K562 (cell line): ENCODE results near the gene SH3RF1. TPM values are rescaled to one million over a fixed set of nuclear protein-coding genes. Genes with fewer than 3 reads are reported as not detected.

Experiments
- ATAC-seq: fragments of 200-7000 bp; cut with Tn5 transposase; 3 replicates; pipeline ENCODE4 v1.9.1; 2020; ENCODE audit warnings: moderate library complexity
- BruUV-seq: library from RNA; stranded (reverse); fragments of 400-500 nt; replicated peaks from 2 replicates; lab custom pipeline; 2021; lab: Mats Ljungman, UMichigan
- CTCF ChIA-PET: fragments of 300-600 bp; formaldehyde crosslinking; extraction: SDS; loops from one replicate; lab custom pipeline; 2021; ENCODE audit warnings: low intra/inter-chr PET ratio; lab: Yijun Ruan, JAX
- POLR2A ChIA-PET: fragments of 300-600, 350-650 bp; sonication (Branson Sonifier 250); formaldehyde crosslinking; extraction: SDS; loops from one replicate; lab custom pipeline; 2021; ENCODE audit warnings: antibody characterized with exemption, inconsistent platforms; lab: Yijun Ruan, JAX
- DNase-seq, 4 experiments: peaks; one replicate each; pipeline versions ENCODE4 v3.0.0 to v3.0.0-alpha.2; 2011 to 2018; ENCODE audit warnings: low spot score in 3 of 4, mixed read lengths in 3 of 4; ENCODE audit errors: extremely low read depth in 1 of 4
- FAIRE-seq: peaks from 2 replicates; lab custom pipeline; 2011; peaks lifted over from hg19 to GRCh38; lab: Jason Lieb, UNC
- H2AFZ ChIP-seq: 2 replicates; pipeline ENCODE4 v1.6.0; 2011; ENCODE audit warnings: low read depth, low read length, control low read depth, inconsistent platforms
- H3K27ac ChIP-seq: fragments of 200-600 bp; 3 replicates; pipeline ENCODE4 v1.8.0; 2011; ENCODE audit warnings: low read depth, mild to moderate bottlenecking, control low read depth, inconsistent platforms, low read length, moderate library complexity, mixed read lengths; ENCODE audit errors: extremely low read depth
- H3K27me3 ChIP-seq, 2 experiments: fragments of 300-600 bp in 1 of 2; 2 replicates in 1 of 2; 3 replicates in 1 of 2; pipeline versions ENCODE4 v1.6.0 to v1.8.0; 2011; ENCODE audit warnings: inconsistent platforms in 2 of 2, low read length in 2 of 2, mild to moderate bottlenecking in 1 of 2, mixed read lengths in 1 of 2, moderate library complexity in 1 of 2; ENCODE audit not compliant: control insufficient read depth in 2 of 2, insufficient read depth in 2 of 2
- H3K36me3 ChIP-seq: fragments of 300-600 bp; 3 replicates; pipeline ENCODE4 v1.8.0; 2011; ENCODE audit warnings: mild to moderate bottlenecking, low read length, inconsistent platforms; ENCODE audit not compliant: control insufficient read depth, insufficient read depth
- H3K4me1 ChIP-seq, 2 experiments: fragments of 200-600 bp in 1 of 2; replicated peaks in 1 of 2; 2 replicates in 1 of 2; 3 replicates in 1 of 2; pipeline versions ENCODE4 v1.5.1 to v1.8.0; 2011; ENCODE audit warnings: inconsistent platforms in 2 of 2, low read length in 2 of 2, mild to moderate bottlenecking in 1 of 2, mixed read lengths in 1 of 2, moderate library complexity in 1 of 2; ENCODE audit not compliant: control insufficient read depth in 2 of 2, insufficient read depth in 2 of 2
- H3K4me2 ChIP-seq: 2 replicates; pipeline ENCODE4 v1.6.1; 2011; ENCODE audit warnings: low read length, control low read depth, inconsistent platforms, mixed read lengths; ENCODE audit not compliant: insufficient read depth
- H3K4me3 ChIP-seq: fragments of 200-600 bp; sonication (generic), shearing (Covaris generic); 2 replicates; pipeline ENCODE4 v1.5.1; 2016; ENCODE audit warnings: control low read depth, inconsistent platforms
- H3K79me2 ChIP-seq: fragments of 200-600 bp; 3 replicates; pipeline ENCODE4 v1.8.0; 2011; ENCODE audit warnings: low read length, inconsistent platforms; ENCODE audit not compliant: control insufficient read depth, insufficient read depth
- H3K9ac ChIP-seq, 2 experiments: 2 replicates each; pipeline versions ENCODE4 v1.6.0 to v1.6.1; 2011; ENCODE audit warnings: low read depth in 2 of 2, low read length in 2 of 2, control low read depth in 1 of 2, inconsistent platforms in 1 of 2, mild to moderate bottlenecking in 1 of 2, mixed read lengths in 1 of 2; ENCODE audit not compliant: insufficient read depth in 1 of 2
- H3K9me1 ChIP-seq: one replicate; pipeline ENCODE4 v1.6.0; 2011; ENCODE audit warnings: inconsistent platforms, mild to moderate bottlenecking, low read length, moderate library complexity; ENCODE audit not compliant: control insufficient read depth, insufficient read depth
- H3K9me3 ChIP-seq: replicated peaks from 2 replicates; pipeline ENCODE4 v1.5.1; 2011; ENCODE audit warnings: low read depth, low read length, inconsistent platforms; ENCODE audit not compliant: control insufficient read depth, insufficient read depth
- H4K20me1 ChIP-seq: replicated peaks from 2 replicates; pipeline ENCODE4 v1.6.1; 2011; ENCODE audit warnings: low read length, inconsistent platforms, mixed read lengths; ENCODE audit not compliant: control insufficient read depth, insufficient read depth
- HNRNPLL ChIP-seq: fragments of 200-400 bp; formaldehyde crosslinking; IDR thresholded peaks from 2 replicates; pipeline ENCODE4 v1.6.1; 2017; ENCODE audit warnings: low read length, low read depth, mild to moderate bottlenecking; ENCODE audit not compliant: poor library complexity, severe bottlenecking
- NKRF ChIP-seq: fragments of 450-650 bp; IDR thresholded peaks from 2 replicates; pipeline ENCODE4 v1.6.1; 2016; ENCODE audit warnings: borderline replicate concordance
- NR2C1 ChIP-seq, 2 experiments: fragments of 450-650 bp; IDR thresholded peaks; 2 replicates each; pipeline ENCODE4 v1.6.1; 2017; ENCODE audit warnings: mild to moderate bottlenecking in 2 of 2, antibody characterized with exemption in 1 of 2, inconsistent platforms in 1 of 2, missing compliant biosample characterization in 1 of 2, missing genetic modification characterization in 1 of 2
- NUFIP1 ChIP-seq: fragments of 450-650 bp; IDR thresholded peaks from 2 replicates; pipeline ENCODE4 v1.6.1; 2018; ENCODE audit not compliant: partially characterized antibody
- XRCC3 ChIP-seq: fragments of 450-650 bp; IDR thresholded peaks from 2 replicates; pipeline ENCODE4 v1.6.1; 2017; ENCODE audit warnings: mild to moderate bottlenecking, moderate library complexity
- ZBTB9 ChIP-seq: fragments of 450-650 bp; formaldehyde crosslinking; IDR thresholded peaks from 2 replicates; pipeline ENCODE4 v1.4.0; 2020; ENCODE audit warnings: mild to moderate bottlenecking, moderate library complexity
- ZKSCAN3 ChIP-seq: fragments of 250-450 bp; sonication (Bioruptor Pico); IDR thresholded peaks from 2 replicates; pipeline ENCODE4 v1.4.0; 2020
- ZNF146 ChIP-seq: IDR thresholded peaks from one replicate; pipeline ENCODE4 v1.6.1; 2018; ENCODE audit warnings: missing compliant biosample characterization; ENCODE audit not compliant: unreplicated experiment
- WGBS: fragments of 100-300 bp; shearing (Covaris generic); methylation state at CpG from one replicate; pipeline ENCODE4 v1.1.6; 2016; ENCODE audit warnings: low coverage, mixed read lengths; ENCODE audit not compliant: insufficient coverage; ENCODE audit errors: missing lambda C conversion rate; 5-methylcytosine and 5-hydroxymethylcytosine counted together
- in situ Hi-C: fragments of 300-500 bp; cut with MboI; formaldehyde crosslinking; loops from 4 replicates; pipeline ENCODE4 v1.15.0; 2018; ENCODE audit warnings: inconsistent platforms, mixed read lengths
- intact Hi-C: fragments of 100-400 bp; cut with micrococcal nuclease; formaldehyde crosslinking; loops from 2 replicates; pipeline ENCODE4 v1.14.2; 2022
- polyA plus RNA-seq, 8 experiments: library from polyadenylated mRNA; depleted of rRNA in 4 of 8; stranded (reverse) in 5 of 8; unstranded in 3 of 8; fragments of >200 nt; fragmentation: Nextera tagmentation in 2 of 8; fragmentation: Illumina TruSeq in 1 of 8; extraction: Ambion mirVana in 2 of 8; extraction: Trizol in 1 of 8; gene quantifications; 2 replicates each; pipeline versions ENCODE4 v1.2.1 to v1.2.3, GENCODE V29; 2011 to 2014; ENCODE audit warnings: inconsistent platforms in 1 of 8, missing spikeins in 1 of 8
- total RNA-seq, 7 experiments: library from RNA; depleted of rRNA in 6 of 7; stranded (reverse); fragments of >200 nt in 6 of 7; fragmentation: Illumina TruSeq in 2 of 7; extraction: Trizol in 2 of 7; gene quantifications; 2 replicates each; pipeline versions ENCODE4 v1.2.1 to v1.2.3, GENCODE V29; 2011 to 2021; ENCODE audit warnings: low replicate concordance in 1 of 7
- TF ChIP-seq, protein P1 (sequence below): sonication (generic); formaldehyde crosslinking; IDR thresholded peaks from 2 replicates; pipeline ENCODE4 v1.5.0; 2020; ENCODE audit warnings: missing genetic modification reagents

SH3RF1 gene
- total and polyA plus RNA-seq, 9 of the 15 experiments (the other 6 are each of a cell fraction or from before 2014, with no cell fraction given) = 0.04 to 0.16 (median 0.11) TPM; not detected in 6

GRCh38 chr4:169201222-169202144 is 69.3 kb downstream of the SH3RF1 start (continued):
- no peak for TF ChIP-seq NKRF

DNA sequence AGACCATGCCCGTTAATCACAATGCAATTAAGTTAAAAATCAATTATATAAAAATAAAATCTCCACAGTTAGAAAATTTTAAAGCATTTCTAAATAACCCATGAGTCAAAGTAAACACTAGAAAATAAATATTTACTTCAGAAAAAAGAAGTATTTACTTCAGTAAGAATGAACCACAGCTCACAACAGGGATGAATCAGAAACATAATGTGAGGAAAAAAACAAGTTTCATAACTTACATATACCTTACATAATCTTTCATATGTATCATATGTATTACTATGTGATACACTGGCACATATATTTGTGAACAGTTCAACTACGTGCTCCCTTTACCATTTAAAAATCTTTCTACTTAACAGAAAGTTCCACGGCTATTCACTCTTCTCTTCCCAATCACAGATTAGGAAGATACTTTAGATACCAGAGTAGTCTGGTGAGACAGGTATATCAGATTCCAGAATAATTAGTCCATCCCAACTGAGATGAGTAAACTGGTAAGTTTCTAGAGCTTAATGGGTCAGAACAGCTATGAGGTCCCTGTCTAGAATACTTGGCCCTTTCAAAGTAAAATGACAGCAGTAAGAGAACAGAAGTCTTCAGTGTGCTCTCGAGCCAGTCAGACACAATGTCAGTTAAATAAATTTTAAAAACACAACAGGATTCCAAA is 70.3 kb downstream of the SH3RF1 start:
- in situ Hi-C loops = no loop called here
- H3K27me3 ChIP-seq = no peaks in the 10 kb centered on the region
- TF ChIP-seq ZKSCAN3 (CRISPR knock-in tag) = no peak
- TF ChIP-seq NUFIP1 = no peak
- no peak for TF ChIP-seq XRCC3
- TF ChIP-seq ZNF146 (CRISPR knock-in tag) = no peak
- no peak for TF ChIP-seq ZBTB9 (CRISPR knock-in tag)
- no peak for TF ChIP-seq NR2C1 (IDR thresholded peaks at IDR 0.05)
- no peak for TF ChIP-seq NR2C1 (tag; IDR thresholded peaks at IDR 0.05)
- TF ChIP-seq HNRNPLL = no peak
- TF ChIP-seq, protein P1, sequence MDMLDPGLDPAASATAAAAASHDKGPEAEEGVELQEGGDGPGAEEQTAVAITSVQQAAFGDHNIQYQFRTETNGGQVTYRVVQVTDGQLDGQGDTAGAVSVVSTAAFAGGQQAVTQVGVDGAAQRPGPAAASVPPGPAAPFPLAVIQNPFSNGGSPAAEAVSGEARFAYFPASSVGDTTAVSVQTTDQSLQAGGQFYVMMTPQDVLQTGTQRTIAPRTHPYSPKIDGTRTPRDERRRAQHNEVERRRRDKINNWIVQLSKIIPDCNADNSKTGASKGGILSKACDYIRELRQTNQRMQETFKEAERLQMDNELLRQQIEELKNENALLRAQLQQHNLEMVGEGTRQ (CRISPR knock-in tag) = no peak
- no peaks in the 10 kb centered on the region for H4K20me1 ChIP-seq
- no peak for FAIRE-seq
- CTCF ChIA-PET = no interaction called here
- no peaks in the 10 kb centered on the region for H3K36me3 ChIP-seq
- WGBS = 0% methylated on average over 4 of the region's 4 CpGs
- H2AFZ ChIP-seq = no peak overlapping the region
- POLR2A ChIA-PET = no interaction called here
- no peak for DNase-seq
- no peaks in the 10 kb centered on the region for H3K9me1 ChIP-seq
- H3K27ac ChIP-seq = no peak overlapping the region
- intact Hi-C loops = no loop called here
- no TSS peak for BruUV-seq
- ATAC-seq = no peak
- H3K79me2 ChIP-seq = no peaks in the 10 kb centered on the region
- no peak overlapping the region for H3K4me2 ChIP-seq
- H3K4me1 ChIP-seq = no peaks in the 10 kb centered on the region
- H3K9me3 ChIP-seq = no peaks in the 10 kb centered on the region
- H3K4me3 ChIP-seq = no peak overlapping the region
- no peak overlapping the region for H3K9ac ChIP-seq
